Thyroid gland (tissue), 4 donors: ENCODE data around the gene ADAM12.

Experiments used
- CTCF ChIP-seq, 6 experiments: fragments of 200-600 bp in 3 of 6; fragments of 450-650 bp in 3 of 6; sonication (generic) in 3 of 6; IDR thresholded peaks; one replicate each; pipeline ENCODE4 v1.5.1; 2016 to 2019; ENCODE audit warnings: antibody characterized with exemption in 6 of 6, mild to moderate bottlenecking in 2 of 6, inconsistent platforms in 1 of 6, moderate library complexity in 1 of 6
- POLR2A ChIP-seq, 2 donors: fragments of 450-650 bp; IDR thresholded peaks; one replicate each; pipeline ENCODE4 v1.6.1; 2017; ENCODE audit warnings: antibody characterized with exemption in 2 of 2, mild to moderate bottlenecking in 2 of 2, moderate library complexity in 1 of 2

GRCh38 chr10:126094537-126094936, 293.7 kb downstream of the ADAM12 start:
- TF ChIP-seq CTCF (IDR thresholded peaks at IDR 0.05) (no peak), POLR2A (IDR thresholded peaks at IDR 0.05) (no peak)
